Epithelial cell of proximal tubule (primary cell): Measurements from ENCODE around the gene ADAMTS3. TPM values are rescaled to one million over a fixed set of nuclear protein-coding genes. Genes with fewer than 3 reads are reported as not detected.

Experiments
- DNase-seq: peaks from one replicate; pipeline ENCODE4 v3.0.0-alpha.2; 2011; ENCODE audit warnings: low read depth
- H3K4me3 ChIP-seq: 2 replicates; pipeline ENCODE4 v1.5.1; 2011; ENCODE audit warnings: low read depth, mild to moderate bottlenecking, low read length
- total RNA-seq: library from RNA; depleted of rRNA; stranded (reverse); fragments of >200 nt; gene quantifications from 2 replicates; pipeline ENCODE4 v1.2.3, GENCODE V29; 2015
- TF ChIP-seq, protein P1 (sequence below): conservative IDR thresholded peaks from 2 replicates; pipeline ENCODE4 v1.5.1; 2012; ENCODE audit warnings: low read depth, mild to moderate bottlenecking, low read length

Gene ADAMTS3
- total RNA-seq, 1 donor from 2014 or later: 4.7 TPM

DNA sequence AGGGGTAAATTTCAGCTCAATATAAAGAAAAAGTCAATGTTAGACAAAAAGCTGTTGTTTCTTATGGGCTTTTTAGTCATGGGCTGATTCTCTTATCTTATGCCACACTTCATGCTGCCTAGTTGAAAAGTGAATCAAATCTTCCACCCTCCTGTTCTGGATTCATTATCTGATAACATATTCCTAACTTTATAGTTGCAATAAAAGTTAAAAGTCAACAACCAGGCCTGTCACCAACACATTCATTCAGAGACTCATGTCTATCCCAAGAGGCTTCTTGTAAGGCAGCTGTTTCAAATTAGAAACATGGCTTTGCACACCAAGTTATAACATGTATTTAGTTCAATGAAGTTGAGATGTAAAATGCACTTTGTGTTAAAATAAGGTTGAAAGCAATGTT lies 243.8 kb downstream of the ADAMTS3 start:
- DNase-seq: no peak
- no peak overlapping the region for H3K4me3 ChIP-seq

DNA sequence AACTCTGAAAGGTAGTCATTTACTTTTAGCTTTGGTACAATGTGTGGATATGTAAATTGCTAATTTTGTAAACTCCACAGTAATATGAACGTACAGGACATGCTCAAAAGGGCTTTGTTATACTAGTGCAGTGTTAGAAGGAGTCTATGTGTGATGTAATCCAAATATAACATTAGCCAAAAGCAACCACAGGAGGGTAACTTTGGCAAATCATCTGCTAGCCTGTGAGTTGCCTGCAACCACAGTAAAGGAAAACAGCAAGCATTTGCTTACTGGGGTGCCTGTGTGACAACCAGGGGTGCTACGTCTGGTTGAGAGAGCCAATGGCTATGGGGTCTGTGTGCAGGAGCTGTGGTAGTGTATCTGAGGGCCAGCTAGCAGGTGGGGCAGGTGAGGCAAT lies 245.8 kb downstream of the ADAMTS3 start:
- DNase-seq: no peak
- TF ChIP-seq, protein P1, sequence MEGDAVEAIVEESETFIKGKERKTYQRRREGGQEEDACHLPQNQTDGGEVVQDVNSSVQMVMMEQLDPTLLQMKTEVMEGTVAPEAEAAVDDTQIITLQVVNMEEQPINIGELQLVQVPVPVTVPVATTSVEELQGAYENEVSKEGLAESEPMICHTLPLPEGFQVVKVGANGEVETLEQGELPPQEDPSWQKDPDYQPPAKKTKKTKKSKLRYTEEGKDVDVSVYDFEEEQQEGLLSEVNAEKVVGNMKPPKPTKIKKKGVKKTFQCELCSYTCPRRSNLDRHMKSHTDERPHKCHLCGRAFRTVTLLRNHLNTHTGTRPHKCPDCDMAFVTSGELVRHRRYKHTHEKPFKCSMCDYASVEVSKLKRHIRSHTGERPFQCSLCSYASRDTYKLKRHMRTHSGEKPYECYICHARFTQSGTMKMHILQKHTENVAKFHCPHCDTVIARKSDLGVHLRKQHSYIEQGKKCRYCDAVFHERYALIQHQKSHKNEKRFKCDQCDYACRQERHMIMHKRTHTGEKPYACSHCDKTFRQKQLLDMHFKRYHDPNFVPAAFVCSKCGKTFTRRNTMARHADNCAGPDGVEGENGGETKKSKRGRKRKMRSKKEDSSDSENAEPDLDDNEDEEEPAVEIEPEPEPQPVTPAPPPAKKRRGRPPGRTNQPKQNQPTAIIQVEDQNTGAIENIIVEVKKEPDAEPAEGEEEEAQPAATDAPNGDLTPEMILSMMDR: no peak
- H3K4me3 ChIP-seq: no peak overlapping the region

More for the DNA sequence above, 243.8 kb downstream of the ADAMTS3 start:
- TF ChIP-seq, protein P1: no peak

DNA sequence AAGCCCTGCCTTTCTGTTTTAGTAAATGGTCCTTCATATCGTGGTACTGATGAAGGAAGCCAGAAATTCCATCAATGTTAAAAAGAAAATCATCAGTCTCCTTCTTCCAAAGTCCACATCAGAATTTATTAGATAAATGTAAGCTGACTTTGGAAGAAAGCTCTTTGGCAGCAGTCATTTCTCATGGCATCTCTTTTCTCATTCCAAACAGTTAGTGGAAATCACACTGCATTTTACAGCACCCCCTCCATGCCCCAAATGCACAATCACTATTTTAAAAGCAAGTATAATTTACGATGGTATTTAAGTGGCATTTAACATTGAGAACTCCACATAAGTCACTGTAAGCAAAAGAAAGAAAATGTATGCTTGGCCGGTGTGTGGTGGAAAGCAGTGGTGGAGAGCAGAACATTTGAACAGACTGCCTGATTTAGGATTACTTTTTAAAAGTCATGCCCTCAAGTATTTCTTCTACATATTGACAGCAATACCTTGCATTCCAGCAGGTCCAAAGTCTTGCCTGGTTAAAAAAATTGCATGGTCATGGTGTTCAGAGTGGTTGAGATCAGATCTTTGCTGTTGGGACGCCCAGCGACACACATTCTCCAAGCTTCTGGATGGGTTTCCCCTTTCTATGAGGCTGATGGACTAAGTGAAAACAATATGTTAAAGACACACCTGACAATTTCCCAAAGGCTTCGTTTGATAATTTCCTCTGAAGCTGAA lies 248.6 kb downstream of the ADAMTS3 start:
- H3K4me3 ChIP-seq: no peak overlapping the region
- no peak for DNase-seq
- TF ChIP-seq, protein P1: no peak

DNA sequence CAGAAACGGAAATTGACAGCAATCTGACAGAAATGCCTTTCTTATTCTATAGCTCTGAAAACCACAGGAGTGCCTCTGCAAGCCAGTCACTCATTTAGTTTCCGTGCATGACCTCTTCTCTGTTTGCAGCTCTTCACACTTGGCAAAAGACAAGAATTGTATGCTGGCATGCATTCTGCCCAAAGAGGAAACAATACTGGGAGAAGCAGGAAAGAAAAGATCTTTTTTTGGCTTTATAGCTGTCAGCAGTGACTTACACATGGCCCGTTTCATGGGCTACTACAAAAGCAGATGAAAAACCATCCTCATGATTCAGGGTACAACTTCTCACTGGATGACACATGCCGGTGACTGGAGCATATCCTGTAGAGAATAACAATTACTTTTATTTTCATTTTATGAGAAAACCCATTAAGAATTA lies 249.4 kb downstream of the ADAMTS3 start:
- no peak for DNase-seq
- TF ChIP-seq, protein P1: no peak
- peak overlapping the region; percentile 3 for H3K4me3 ChIP-seq

DNA sequence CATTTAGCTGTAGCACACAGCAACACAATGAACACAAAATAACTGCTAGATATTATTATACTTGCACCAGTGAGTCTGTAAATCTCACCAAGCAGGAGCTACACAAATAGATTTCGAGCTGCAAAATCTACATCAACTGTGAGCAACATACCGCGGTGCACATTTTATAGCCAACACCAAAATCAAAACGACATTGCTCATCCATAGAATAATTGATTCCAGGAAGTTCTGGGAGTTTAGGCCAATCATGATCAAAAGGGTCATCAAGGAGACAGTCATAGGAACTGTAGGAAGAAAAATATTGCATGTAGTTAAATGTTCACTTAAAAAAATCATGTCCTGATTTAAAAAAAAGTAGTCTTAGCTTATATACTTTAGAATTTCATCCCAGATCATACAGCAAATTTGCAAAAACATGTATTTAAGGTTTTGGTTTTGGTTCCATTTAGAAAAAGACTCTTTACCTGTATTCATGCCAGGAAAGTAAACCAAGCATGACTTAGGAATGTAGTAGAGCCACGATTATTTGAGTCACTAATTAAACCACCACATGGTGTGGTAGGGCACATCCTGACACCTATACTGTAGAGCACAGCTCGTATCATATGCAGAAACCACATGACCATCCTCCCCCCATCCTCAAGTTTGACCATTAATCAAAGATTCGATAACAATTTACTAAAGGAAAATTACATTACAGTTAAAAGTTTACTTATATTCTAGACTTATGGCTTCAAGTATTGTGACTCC lies 250.4 kb downstream of the ADAMTS3 start:
- TF ChIP-seq, protein P1: no peak
- no peak overlapping the region for H3K4me3 ChIP-seq
- no peak for DNase-seq

DNA sequence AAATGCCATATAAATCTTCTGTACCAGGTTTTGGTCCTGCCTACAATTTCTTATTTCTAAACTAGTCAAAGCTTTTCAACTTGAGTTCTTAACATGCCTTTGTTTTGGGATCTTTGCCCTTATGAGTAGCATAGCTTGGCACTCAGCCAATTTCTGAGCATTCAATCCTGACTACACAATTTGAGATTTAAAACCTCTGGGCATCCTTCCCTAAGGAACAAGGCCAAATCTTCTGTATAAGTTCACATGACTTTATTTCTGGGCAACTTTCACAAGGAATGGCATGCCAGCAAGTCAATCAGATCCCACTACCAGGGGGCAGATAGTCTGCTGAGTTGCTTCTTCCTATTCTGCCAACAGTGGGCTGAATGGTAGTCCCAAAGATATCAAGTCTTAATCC lies 254.2 kb downstream of the ADAMTS3 start:
- DNase-seq: no peak
- no peak overlapping the region for H3K4me3 ChIP-seq

More for the DNA sequence above, 254.2 kb downstream of the ADAMTS3 start:
- TF ChIP-seq, protein P1: no peak
